Muscle layer of duodenum (tissue), 2 donors: ENCODE data around the gene FUZ.

Experiments
- H3K27ac ChIP-seq: one replicate; pipeline ENCODE4 v1.7.0; 2013; ENCODE audit warnings: mild to moderate bottlenecking, low read length
- H3K27me3 ChIP-seq: one replicate; pipeline ENCODE4 v1.7.0; 2013; ENCODE audit warnings: low read depth, mild to moderate bottlenecking, control low read depth, low read length
- H3K36me3 ChIP-seq, 2 donors: one replicate each; pipeline ENCODE4 v1.7.0; 2013; ENCODE audit warnings: low read length in 2 of 2, control low read depth in 1 of 2, mild to moderate bottlenecking in 1 of 2; ENCODE audit not compliant: insufficient read depth in 2 of 2, control insufficient read depth in 1 of 2
- H3K4me1 ChIP-seq, 2 donors: one replicate each; pipeline ENCODE4 v1.7.0; 2013; ENCODE audit warnings: low read length in 2 of 2, mild to moderate bottlenecking in 2 of 2, control low read depth in 1 of 2, moderate library complexity in 1 of 2; ENCODE audit not compliant: insufficient read depth in 2 of 2, control insufficient read depth in 1 of 2
- H3K4me3 ChIP-seq, 2 donors: one replicate each; pipeline ENCODE4 v1.7.0; 2013; ENCODE audit warnings: low read length in 2 of 2, low read depth in 1 of 2, mild to moderate bottlenecking in 1 of 2
- H3K9me3 ChIP-seq, 2 donors: one replicate each; pipeline ENCODE4 v1.7.0; 2013; ENCODE audit warnings: low read length in 2 of 2, control low read depth in 1 of 2, mild to moderate bottlenecking in 1 of 2; ENCODE audit not compliant: control insufficient read depth in 1 of 2
- donor health status: healthy.

FUZ gene

GRCh38 chr19:49812997-49813861 is at the start of gene FUZ:
Gene FUZ, minus strand, starts transcription at chr19:49813292. Its CDS starts 186 bp downstream, at chr19:49813106.
- Histone ChIP-seq H3K27me3 (no peaks in the 10 kb centered on the region), H3K9me3 (no peaks in the 10 kb centered on the region), H3K27ac (peak within 1 kb of the TSS; percentile 99), H3K36me3 (peaks cover 0 to 8% of the 10 kb centered on the region in 2 donors), H3K4me3 (peak within 1 kb of the TSS; percentile 64 to 99), H3K4me1 (peaks cover 0 to 17% of the 10 kb centered on the region in 2 donors)

- no peak overlapping the region for H3K4me3 ChIP-seq
- no peak overlapping the region for H3K27ac ChIP-seq
- H3K4me1 ChIP-seq: peaks cover 0 to 21% of the 10 kb centered on the region in 2 donors
- no peaks in the 10 kb centered on the region for H3K9me3 ChIP-seq
- peaks cover 18 to 54% of the 10 kb centered on the region in 2 donors for H3K36me3 ChIP-seq
- H3K27me3 ChIP-seq: no peaks in the 10 kb centered on the region
These were observed 49.5 kb upstream of the FUZ start for GRCh38 chr19:49862391-49863253.

GRCh38 chr19:49861541-49862378 is 48.7 kb upstream of the FUZ start:
- Histone ChIP-seq H3K9me3 (no peaks in the 10 kb centered on the region), H3K36me3 (peaks cover 18 to 62% of the 10 kb centered on the region in 2 donors), H3K4me1 (peaks cover 0 to 20% of the 10 kb centered on the region in 2 donors), H3K27me3 (no peaks in the 10 kb centered on the region), H3K27ac (no peak overlapping the region), H3K4me3 (no peak overlapping the region)

GRCh38 chr19:49861107-49861506 is 48.0 kb upstream of the FUZ start:
- Histone ChIP-seq H3K27ac (no peak overlapping the region), H3K27me3 (no peaks in the 10 kb centered on the region), H3K4me3 (no peak overlapping the region), H3K4me1 (peaks cover 0 to 14% of the 10 kb centered on the region in 2 donors), H3K36me3 (peaks cover 18 to 67% of the 10 kb centered on the region in 2 donors), H3K9me3 (no peaks in the 10 kb centered on the region)

- Histone ChIP-seq H3K27me3 (no peaks in the 10 kb centered on the region), H3K4me1 (peaks cover 0 to 8% of the 10 kb centered on the region in 2 donors), H3K27ac (no peak overlapping the region), H3K4me3 (no peak overlapping the region), H3K36me3 (peaks cover 18 to 73% of the 10 kb centered on the region in 2 donors), H3K9me3 (no peaks in the 10 kb centered on the region)
These were observed 47.4 kb upstream of the FUZ start for GRCh38 chr19:49860336-49861102.

- Histone ChIP-seq H3K9me3 (no peaks in the 10 kb centered on the region), H3K36me3 (peaks cover 18 to 79% of the 10 kb centered on the region in 2 donors), H3K27ac (no peak overlapping the region), H3K4me3 (no peak overlapping the region), H3K4me1 (peaks cover 0 to under 1% of the 10 kb centered on the region in 2 donors), H3K27me3 (no peaks in the 10 kb centered on the region)
These were observed 46.7 kb upstream of the FUZ start for GRCh38 chr19:49859682-49860335.

GRCh38 chr19:49858088-49858985 is 45.2 kb upstream of the FUZ start:
- H3K4me1 ChIP-seq: peaks cover 0 to 5% of the 10 kb centered on the region in 2 donors
- no peaks in the 10 kb centered on the region for H3K27me3 ChIP-seq
- no peak overlapping the region for H3K4me3 ChIP-seq
- no peaks in the 10 kb centered on the region for H3K9me3 ChIP-seq
- no peak overlapping the region for H3K27ac ChIP-seq
- peaks cover 9 to 70% of the 10 kb centered on the region in 2 donors for H3K36me3 ChIP-seq

GRCh38 chr19:49857838-49858087 is 44.7 kb upstream of the FUZ start:
- Histone ChIP-seq H3K9me3 (no peaks in the 10 kb centered on the region), H3K36me3 (peaks cover 7 to 66% of the 10 kb centered on the region in 2 donors), H3K4me3 (no peak overlapping the region), H3K4me1 (peaks cover 2 to 10% of the 10 kb centered on the region in 2 donors), H3K27ac (no peak overlapping the region), H3K27me3 (no peaks in the 10 kb centered on the region)

GRCh38 chr19:49857061-49857837 is 44.2 kb upstream of the FUZ start:
- no peak overlapping the region for H3K4me3 ChIP-seq
- no peaks in the 10 kb centered on the region for H3K9me3 ChIP-seq
- peaks cover 7 to 15% of the 10 kb centered on the region in 2 donors for H3K4me1 ChIP-seq
- H3K27ac ChIP-seq: no peak overlapping the region
- H3K27me3 ChIP-seq: no peaks in the 10 kb centered on the region
- peaks cover 7 to 66% of the 10 kb centered on the region in 2 donors for H3K36me3 ChIP-seq
